Kidney epithelial cell (primary cell): ENCODE measurements around the gene FOXL1. TPM values are rescaled to one million over a fixed set of nuclear protein-coding genes. Genes with fewer than 3 reads are reported as not detected.
A peak's percentile ranks its signal among the peaks of the same experiment; 100 is the strongest.

Experiments used
- DNase-seq: peaks from one replicate; pipeline ENCODE4 v3.0.0-alpha.2; 2010; ENCODE audit warnings: low read depth
- H3K27me3 ChIP-seq: 2 replicates; pipeline ENCODE4 v1.6.0; 2011; ENCODE audit warnings: low read length; ENCODE audit not compliant: control insufficient read depth, insufficient read depth
- H3K36me3 ChIP-seq: 2 replicates; pipeline ENCODE4 v1.5.1; 2011; ENCODE audit warnings: low read length; ENCODE audit not compliant: control insufficient read depth, insufficient read depth
- H3K4me3 ChIP-seq: 2 replicates; pipeline ENCODE4 v1.5.1; 2011; ENCODE audit warnings: low read depth, mild to moderate bottlenecking, control low read depth, low read length
- CTCF ChIP-seq: IDR thresholded peaks from 2 replicates; pipeline ENCODE4 v1.5.1; 2011; ENCODE audit warnings: mild to moderate bottlenecking, moderate library complexity, low read length, control low read depth, inconsistent platforms; ENCODE audit not compliant: insufficient read depth, poor library complexity, severe bottlenecking
- total RNA-seq: library from RNA; depleted of rRNA; stranded (reverse); fragments of >200 nt; gene quantifications from 2 replicates; pipeline ENCODE4 v1.2.3, GENCODE V29; 2015

The FOXL1 gene
- total RNA-seq, 1 donor from 2014 or later = 9.0 TPM

DNA sequence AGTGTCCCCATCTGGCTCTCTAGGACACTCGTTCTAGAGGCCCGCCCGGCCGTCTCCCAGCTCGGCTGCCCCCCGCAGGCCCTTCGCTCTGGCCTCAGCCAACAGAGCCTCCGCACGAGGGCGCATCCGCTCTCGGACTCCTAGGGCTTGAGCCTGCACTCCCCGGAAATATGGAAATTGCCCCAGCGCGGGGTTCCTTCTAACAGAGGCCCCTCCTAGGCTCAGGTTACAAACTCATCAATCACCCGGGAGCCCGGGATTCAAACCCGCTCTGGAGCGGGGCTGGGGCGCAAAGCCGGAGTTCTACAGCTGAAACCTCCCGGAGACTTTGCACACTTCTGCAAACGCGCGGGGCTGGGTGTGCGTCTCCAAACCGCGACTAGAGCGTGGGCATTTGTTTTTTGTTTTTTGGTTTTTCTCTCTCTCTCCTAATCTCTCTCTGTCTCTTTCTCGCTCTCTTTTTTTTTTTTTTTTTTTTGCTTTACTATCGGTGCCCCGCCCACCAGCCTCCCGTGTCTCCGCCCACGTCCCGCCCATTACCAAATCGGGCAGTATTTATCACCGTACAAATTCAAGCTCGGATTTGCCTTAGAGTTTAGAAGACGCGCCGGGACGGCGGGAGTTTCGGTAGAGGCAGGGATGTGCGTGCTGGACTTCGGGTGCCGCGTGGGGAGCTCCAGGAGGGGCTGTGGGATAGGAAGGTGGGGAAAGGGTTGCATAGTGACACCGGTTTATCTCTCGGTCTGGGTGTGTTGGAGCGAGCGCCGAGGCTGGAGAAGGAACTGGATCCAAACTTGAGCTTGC is 2.4 kb upstream of the FOXL1 start:
- Histone ChIP-seq H3K36me3 (peaks cover 1% of the 10 kb centered on the region), H3K4me3 (peak overlapping the region; percentile 57), H3K27me3 (no peaks in the 10 kb centered on the region)
- peak; percentile 83 for DNase-seq
- peak; percentile 87 for TF ChIP-seq CTCF

DNA sequence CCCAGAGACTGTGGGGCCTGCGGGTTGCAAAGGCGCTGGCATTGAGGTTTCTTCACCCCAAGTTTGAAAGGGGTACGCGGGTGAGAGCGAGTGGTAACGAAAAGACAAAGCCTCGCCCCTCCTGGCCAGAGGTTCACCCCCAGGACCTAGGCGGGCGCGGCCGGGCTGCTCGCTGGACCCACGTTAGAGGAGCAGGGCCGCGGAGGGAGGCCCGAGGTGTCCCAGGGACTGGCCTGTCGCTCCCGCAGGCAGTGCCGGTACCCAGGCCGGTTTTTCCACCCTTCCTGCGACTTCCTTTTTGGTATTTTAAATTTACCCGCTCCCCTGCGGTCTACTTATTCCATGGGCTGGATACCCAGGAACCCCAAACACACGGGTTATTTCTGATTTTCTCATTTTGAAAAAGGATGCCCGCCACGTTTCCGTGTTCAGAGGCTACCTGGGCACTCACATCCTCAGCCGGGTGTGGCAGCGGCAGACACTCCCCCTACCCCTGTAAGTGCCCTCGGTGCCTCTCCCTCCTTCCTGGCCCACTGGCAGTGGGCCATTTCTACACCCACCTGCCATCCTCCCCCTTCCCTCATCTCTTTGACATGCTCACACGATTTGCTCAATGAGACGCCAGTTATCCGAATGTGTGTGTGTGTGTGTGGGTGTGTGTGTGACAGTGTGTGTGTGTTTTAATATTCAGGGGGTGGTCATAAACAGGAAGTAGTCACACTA is 1.6 kb upstream of the FOXL1 start:
- Histone ChIP-seq H3K4me3 (peak overlapping the region; percentile 57), H3K36me3 (no peaks in the 10 kb centered on the region), H3K27me3 (no peaks in the 10 kb centered on the region)
- no peak for TF ChIP-seq CTCF
- no peak for DNase-seq

DNA sequence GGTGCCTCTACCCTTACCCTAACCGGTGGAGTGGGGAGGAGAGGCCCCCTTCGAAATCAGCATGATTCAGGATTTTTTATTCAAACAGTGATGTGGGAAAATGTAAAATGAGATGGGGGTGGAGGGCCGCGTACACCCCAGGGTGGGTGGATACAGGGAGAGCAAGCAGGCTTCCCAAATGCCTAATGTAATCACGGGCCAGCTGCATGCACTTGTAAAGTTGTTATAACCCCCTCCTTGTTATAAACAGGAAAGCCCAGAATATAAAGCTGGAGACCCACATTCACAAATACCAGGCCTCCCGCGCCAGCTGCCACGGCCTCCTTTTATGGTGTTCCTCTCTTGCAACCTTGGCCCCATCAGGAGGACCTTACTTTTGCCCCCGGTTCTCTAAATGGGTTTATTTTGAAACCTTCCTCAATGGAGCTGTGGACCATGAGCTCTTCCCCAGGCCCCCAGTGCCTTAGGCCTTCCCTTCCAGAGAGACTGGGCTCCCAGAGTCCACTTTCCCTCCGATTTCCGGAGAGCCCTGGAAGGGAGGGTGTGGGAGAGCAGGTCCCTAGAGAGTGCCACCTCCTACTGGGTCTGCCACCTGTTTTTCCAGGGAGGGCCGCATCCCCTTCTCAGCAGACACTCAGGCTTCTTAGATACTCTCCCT is 906 bp upstream of the FOXL1 start:
- H3K36me3 ChIP-seq = no peaks in the 10 kb centered on the region
- no peak for TF ChIP-seq CTCF
- H3K27me3 ChIP-seq = no peaks in the 10 kb centered on the region
- peak overlapping the region; percentile 57 for H3K4me3 ChIP-seq
- DNase-seq = no peak

DNA sequence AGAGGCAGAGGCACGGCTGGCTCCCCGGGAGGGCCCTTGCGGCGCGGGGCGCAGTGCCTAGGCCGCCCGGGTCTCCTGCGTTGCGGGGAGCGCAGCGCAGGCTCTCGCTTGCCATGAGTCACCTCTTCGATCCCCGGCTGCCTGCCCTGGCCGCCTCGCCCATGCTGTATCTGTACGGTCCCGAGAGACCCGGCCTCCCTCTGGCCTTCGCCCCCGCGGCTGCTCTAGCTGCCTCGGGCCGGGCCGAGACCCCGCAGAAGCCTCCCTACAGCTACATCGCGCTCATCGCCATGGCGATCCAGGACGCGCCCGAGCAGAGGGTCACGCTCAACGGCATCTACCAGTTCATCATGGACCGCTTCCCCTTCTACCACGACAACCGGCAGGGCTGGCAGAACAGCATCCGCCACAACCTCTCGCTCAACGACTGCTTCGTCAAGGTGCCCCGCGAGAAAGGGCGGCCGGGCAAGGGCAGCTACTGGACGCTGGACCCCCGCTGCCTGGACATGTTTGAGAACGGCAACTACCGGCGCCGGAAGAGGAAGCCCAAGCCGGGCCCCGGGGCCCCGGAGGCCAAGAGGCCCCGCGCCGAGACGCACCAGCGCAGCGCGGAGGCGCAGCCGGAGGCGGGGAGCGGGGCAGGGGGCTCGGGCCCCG is 390 bp downstream of the FOXL1 start:
- Histone ChIP-seq H3K4me3 (peak overlapping the region; percentile 25), H3K36me3 (no peaks in the 10 kb centered on the region), H3K27me3 (no peaks in the 10 kb centered on the region)
- TF ChIP-seq CTCF = no peak
- DNase-seq = no peak

DNA sequence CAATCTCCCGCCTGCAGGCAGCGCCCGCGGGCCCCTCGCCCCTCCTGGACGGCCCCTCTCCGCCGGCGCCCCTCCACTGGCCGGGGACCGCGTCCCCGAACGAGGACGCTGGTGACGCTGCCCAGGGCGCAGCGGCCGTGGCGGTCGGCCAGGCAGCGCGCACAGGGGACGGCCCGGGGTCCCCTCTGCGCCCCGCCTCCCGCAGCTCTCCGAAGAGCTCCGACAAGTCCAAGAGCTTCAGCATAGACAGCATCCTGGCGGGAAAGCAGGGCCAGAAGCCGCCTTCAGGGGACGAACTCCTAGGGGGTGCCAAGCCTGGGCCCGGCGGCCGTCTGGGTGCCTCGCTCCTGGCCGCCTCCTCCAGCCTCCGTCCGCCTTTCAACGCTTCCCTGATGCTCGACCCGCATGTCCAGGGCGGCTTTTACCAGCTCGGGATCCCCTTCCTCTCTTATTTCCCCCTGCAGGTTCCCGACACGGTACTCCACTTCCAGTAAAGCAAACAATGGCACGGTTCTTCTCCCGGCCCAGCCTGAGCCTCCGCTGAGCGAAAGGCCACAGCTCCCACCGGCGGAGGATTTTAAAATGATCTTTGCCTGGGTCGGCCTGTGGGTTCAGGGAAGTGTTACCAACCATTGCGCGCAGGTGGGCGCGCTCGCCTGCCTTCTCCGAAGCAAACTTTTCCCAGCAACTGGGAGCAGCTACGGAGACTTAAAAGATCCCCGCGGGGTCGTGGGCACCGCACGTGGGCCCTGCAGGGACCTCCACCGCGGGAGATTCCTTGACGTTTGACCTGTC is 1.1 kb downstream of the FOXL1 start:
- no peak for TF ChIP-seq CTCF
- no peaks in the 10 kb centered on the region for H3K36me3 ChIP-seq
- H3K27me3 ChIP-seq = no peaks in the 10 kb centered on the region
- DNase-seq = no peak
- peak overlapping the region; percentile 22 for H3K4me3 ChIP-seq
